Non-pigmented ciliary epithelial cell (primary cell): ENCODE results near the gene TBC1D22A.
"Not testable (repeated sequence)": the region's sequence is repeated elsewhere in the genome, so short reads cannot be mapped to it uniquely, and the experiment has no call there.

Experiments
- DNase-seq: peaks from one replicate; pipeline ENCODE4 v3.0.0-alpha.2; 2010; ENCODE audit warnings: low read depth

TBC1D22A gene

DNA sequence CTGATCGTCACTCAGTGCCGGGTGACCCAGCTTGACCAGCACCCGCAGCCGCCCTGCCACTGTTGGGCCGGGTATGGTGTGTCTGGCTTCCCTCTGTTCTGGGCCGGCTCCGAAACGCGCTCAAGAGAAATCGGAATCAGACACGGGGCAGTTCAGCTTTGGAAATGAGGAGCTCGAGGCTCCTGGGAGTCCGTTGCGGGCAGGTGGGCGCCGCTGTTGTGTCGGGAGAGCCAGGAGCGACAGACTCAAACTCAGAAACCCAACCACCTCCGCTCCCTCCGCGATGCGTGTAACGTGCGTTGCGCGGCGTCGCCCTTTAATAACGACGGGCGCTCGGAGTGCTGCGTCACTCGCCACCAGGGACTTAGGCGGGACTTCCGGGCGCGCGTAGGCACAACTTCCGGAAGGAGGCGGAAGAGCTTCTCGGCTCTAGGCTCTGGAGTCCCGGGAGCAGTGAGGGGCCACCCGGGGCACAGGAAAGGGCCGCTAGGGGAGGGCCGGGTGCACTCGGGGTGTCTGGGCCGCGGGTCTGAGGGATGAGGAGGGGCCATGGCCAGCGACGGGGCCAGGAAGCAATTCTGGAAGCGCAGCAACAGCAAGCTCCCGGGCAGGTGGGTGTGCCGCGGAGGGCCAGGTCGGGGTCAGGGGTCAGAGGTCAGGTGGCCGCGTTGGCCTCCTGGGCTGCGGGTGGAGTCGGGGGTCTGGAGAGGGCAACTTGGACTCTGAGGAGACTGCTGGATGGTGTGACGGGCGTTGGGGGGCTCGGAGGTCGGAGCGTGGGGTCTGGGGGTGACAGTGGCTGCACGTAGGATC is at the start of gene TBC1D22A:
Gene TBC1D22A (plus strand): TSS at position 413 of the 813 bp plus-strand sequence. CDS start 137 bp downstream, at position 550.
- peak; percentile 63 for DNase-seq

DNA sequence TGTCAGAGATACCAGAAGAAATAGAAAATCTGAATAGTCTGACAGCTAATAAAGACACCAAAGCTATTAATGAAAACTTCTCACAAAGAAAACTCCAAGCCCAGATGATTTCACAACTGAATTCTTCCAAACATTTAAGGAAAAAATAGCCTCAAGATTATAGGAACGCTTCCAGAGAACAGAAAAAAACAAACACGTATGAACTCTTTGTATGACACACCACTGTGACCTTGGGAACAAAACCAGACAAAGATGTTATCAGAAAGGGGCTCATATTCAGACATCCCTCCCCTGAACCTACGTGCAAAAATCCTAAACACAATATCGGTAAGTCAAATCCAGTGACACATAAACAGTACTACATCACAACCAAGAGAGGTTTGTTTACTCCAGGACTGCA is 47.9 kb upstream of the TBC1D22A start:
- DNase-seq: no peak

DNA sequence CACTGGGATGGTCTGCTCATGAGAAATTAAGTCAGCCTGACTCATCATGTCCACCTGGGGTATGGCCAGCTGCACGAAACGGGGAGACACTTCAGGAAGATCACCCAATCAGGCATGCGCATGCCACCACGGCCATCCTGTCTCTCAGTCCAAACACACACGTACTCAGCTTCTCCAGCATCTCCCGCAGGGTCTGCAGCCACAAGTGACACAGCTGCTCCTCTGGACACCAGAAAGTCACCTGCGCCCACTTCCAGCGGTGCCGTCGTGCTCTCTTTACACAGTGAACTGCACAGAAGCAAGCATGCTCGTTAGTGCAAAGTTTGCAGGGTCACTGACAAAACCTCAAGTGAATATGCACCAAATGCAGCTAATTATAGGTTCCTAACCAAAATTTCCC is 42.5 kb upstream of the TBC1D22A start:
- DNase-seq: no peak

DNA sequence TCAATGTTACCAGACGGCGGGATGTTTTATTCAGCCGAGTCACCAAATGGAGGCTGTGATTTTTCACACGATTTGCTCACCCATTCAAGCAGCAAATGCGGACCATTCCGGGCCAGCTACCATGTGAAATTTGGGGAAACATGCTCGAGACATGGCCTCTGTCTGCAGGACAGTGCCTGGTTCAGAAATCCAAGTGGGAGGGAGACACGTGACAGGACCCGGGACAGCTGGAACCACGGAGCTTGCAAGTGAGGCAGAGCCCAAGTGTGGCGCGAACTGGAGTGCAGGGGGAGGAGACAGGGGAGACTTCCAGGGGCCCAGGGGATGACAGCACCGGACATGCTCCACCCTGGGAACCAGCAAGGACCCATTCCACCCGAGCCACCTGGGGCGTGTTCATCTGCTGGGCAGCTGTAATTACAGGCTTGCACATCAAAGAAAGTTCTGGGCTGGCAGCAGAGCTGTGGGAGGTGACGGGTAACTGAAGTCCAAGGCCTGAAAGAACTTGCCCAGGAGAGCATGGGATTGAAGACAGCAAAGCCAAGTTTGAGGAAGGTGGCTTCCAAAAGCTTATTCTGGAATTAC is 40.9 kb upstream of the TBC1D22A start:
- DNase-seq: no peak

GRCh38 chr22:46723882-46724281 is 38.6 kb upstream of the TBC1D22A start:
- DNase-seq: no peak

GRCh38 chr22:46725096-46725495 is 37.4 kb upstream of the TBC1D22A start:
- no peak for DNase-seq

DNA sequence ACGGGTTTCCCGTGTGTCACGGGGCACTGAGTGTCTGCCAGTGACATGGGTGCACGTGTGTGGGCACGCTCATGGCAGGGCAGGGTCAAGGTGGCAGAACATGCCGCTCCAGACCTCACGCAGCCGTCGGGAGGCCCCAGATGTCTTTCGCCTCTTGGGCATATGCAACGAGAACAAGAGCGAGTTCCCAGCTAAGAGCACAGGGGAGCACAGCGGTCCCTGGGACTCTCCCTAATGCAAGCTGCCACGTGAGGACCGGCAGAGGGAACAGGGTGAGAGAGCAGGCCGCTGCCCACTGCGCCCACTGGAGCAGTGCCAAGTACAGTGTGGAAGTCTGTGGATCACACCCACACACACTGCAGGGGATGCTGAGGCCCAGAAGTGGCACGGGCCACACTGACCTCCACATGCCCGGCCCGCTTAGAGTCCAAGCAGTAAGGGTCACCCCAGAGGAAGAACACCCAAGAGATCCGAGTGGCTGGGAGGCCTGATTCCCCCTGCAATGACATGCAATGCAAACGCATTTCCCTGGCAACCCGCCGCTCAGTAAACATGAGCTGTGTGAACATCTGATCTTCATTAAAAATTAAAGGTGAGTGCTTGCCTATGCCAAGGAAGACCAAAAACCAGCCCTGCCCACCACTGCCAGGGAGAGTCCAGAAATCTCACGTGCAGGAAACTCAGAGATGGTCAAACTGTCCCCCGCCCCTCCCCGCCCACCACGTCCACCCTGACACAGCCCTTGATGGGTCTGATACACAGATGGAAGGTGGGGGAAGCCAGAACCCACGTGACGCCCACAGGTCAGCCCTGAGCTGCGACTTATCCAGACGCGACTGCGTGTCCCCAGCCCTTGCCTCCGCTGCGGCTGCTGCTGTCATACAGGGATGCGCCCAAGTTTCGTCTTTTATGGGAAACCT is 36.1 kb upstream of the TBC1D22A start:
- no peak for DNase-seq

DNA sequence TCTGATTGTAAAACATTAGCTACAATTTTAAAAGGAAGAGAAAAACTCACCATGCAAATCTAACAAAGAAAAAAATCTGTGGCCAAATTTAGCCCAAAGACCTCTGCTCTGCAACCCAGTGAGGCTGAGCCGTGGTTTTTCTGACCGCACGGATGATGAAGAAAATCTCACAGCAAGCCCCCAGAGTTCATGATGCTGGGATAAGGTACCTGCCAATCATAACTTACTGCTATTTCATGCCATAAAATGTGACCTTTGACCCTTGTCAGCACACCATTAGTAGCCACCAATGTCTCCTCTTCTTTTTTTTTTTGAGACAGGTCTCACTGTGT is 35.5 kb upstream of the TBC1D22A start:
- no peak for DNase-seq

DNA sequence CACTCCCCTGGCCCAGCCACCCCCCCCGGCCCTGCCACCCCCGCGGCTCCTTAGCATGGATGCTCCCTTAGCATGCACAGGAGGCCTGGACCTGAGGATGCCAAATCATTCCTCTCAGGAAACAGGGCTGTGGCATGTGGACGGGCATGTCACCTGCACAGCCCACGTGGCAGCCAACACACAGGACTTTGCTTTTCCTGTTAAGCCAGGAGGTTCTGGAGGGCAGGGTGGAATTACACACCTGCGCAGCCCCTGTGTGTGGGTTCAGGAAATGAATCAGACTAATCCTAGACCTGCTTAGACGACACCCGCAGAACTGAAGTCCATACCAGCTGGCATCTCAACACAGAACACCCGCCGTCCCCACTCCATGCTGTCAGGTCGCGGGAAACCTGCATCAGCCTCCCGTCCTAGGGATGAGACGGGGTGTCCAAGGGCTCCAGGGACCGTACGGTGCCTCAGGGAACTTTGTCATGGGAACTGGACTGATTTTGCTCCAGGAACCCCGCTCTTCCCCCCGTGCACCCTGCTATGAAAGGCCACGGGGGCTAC is 34.6 kb upstream of the TBC1D22A start:
- DNase-seq: no peak

DNA sequence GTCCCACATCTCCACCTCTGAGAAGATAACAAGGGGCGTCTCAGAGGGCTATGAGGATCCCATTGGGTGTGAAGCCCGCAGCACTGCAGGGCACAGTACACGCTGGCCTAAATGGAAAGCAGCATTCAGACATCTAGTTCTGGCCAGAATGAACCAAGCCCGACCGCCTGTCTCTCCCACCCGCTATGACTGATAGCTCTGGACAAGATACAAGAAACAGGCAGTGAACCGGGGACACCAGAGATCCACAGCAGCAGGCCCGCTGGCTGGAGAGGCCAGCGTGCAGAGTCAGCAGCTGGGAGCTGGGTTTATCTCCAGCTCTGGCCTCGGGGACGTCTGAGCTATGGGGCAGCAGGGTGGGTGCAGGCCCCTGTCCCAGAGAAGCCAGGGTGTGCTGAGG is 34.0 kb upstream of the TBC1D22A start:
- DNase-seq: no peak

- DNase-seq: no peak
Observed at GRCh38 chr22:46730568-46731245, 31.7 kb upstream of the TBC1D22A start.

- no peak for DNase-seq
Observed at GRCh38 chr22:46731246-46732040, 31.0 kb upstream of the TBC1D22A start.

DNA sequence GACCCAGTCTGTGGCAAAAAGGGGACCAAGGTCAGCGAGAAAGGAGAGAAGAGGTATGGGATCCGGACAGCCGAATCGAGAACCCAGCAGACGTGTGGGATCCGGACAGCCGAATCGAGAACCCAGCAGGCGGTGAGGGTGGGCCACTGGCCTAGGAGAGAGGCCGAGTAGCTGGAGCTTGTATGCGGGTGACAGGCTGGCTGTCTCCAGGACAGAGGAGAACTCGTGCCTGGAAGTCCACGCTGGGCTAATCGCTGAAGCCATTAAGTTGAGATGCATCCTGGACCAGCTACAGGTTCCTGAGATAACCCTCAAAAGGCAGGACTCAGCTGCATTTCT is 30.4 kb upstream of the TBC1D22A start:
- no peak for DNase-seq

GRCh38 chr22:46732513-46732912 is 29.9 kb upstream of the TBC1D22A start:
- DNase-seq: no peak

GRCh38 chr22:46734213-46734722 is 28.2 kb upstream of the TBC1D22A start:
- not testable (repeated sequence) for DNase-seq

- no peak for DNase-seq
Observed at GRCh38 chr22:46734830-46735453, 27.5 kb upstream of the TBC1D22A start.

- DNase-seq: no peak
Observed at GRCh38 chr22:46735747-46736608, 26.5 kb upstream of the TBC1D22A start.

DNA sequence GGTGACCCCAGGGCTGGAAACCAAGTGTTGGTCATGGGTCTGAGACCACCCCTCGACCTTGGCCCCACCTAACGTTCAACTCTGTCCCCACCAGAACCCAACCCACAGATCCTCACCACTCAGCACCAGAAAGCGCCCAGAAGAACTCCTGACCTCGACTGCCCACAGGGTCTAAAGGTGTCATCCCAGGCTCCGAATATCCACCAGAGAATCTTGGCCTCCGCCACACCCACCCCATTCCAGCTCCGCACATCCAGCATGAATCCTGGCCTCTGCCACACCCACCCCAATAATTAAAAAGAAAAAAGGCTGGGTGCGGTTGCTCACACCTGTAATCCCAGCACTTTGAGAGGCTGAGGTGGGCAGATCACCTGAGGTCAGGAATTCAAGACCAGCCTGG is 25.7 kb upstream of the TBC1D22A start:
- DNase-seq: no peak
